Gastrocnemius medialis (tissue), 4 donors: ENCODE results near the gene CILP2. TPM values are rescaled to one million over a fixed set of nuclear protein-coding genes. Genes with fewer than 3 reads are reported as not detected.

Experiments used
- ATAC-seq, 2 donors: fragments of 150-250 bp; one replicate each; pipeline ENCODE4 v1.9.1; 2016
- DNase-seq, 2 donors: peaks; one replicate each; pipeline ENCODE4 v3.0.0-alpha.2; 2019
- H3K27ac ChIP-seq, 4 donors: fragments of 200-600 bp; sonication (generic); 1 replicate in 1 of 4; 2 replicates in 3 of 4; pipeline ENCODE4 v1.5.1; 2016 to 2018; ENCODE audit warnings: mild to moderate bottlenecking in 2 of 4, moderate library complexity in 1 of 4
- H3K27me3 ChIP-seq, 3 donors: fragments of 200-600 bp; sonication (generic) in 2 of 3; 1 replicate in 1 of 3; 2 replicates in 2 of 3; pipeline versions ENCODE4 v1.5.1 to v1.6.0; 2016 to 2019; ENCODE audit warnings: mild to moderate bottlenecking in 1 of 3, moderate library complexity in 1 of 3
- H3K36me3 ChIP-seq, 2 donors: fragments of 200-600 bp; sonication (generic) in 1 of 2; one replicate each; pipeline ENCODE4 v1.5.1; 2017 to 2018
- H3K4me1 ChIP-seq, 2 donors: fragments of 200-600 bp; sonication (generic) in 1 of 2; one replicate each; pipeline ENCODE4 v1.5.1; 2016 to 2017; ENCODE audit warnings: mild to moderate bottlenecking in 2 of 2
- H3K4me3 ChIP-seq, 4 donors: fragments of 200-600 bp; sonication (generic) in 3 of 4; 1 replicate in 1 of 4; 2 replicates in 3 of 4; pipeline ENCODE4 v1.5.1; 2016 to 2019; ENCODE audit warnings: mild to moderate bottlenecking in 2 of 4
- H3K9me3 ChIP-seq, 3 donors: fragments of 200-600 bp; sonication (generic) in 2 of 3; 1 replicate in 1 of 3; 2 replicates in 2 of 3; pipeline ENCODE4 v1.5.1; 2016 to 2019
- POLR2A ChIP-seq, 2 donors: fragments of 450-650 bp; IDR thresholded peaks; one replicate each; pipeline ENCODE4 v1.6.1; 2017; ENCODE audit warnings: antibody characterized with exemption in 2 of 2, mild to moderate bottlenecking in 2 of 2, moderate library complexity in 2 of 2
- in situ Hi-C, 4 donors: fragments of 200-750 bp; cut with MboI; loops; one replicate each; pipeline versions ENCODE4 v1.15.0 to v1.8.0; 2017; ENCODE audit warnings: low sequenced_read_pairs in 4 of 4
- intact Hi-C: fragments of 100-400 bp; cut with DNase I; formaldehyde crosslinking; loops from one replicate; pipeline ENCODE4 v1.15.1; 2023; ENCODE audit warnings: low total_unique reads
- total RNA-seq, 4 donors: library from RNA; depleted of rRNA; stranded (reverse); fragments of >200 nt; gene quantifications; one replicate each; pipeline versions ENCODE4 v1.1.0 to v1.2.3, GENCODE V29; 2016
- TF ChIP-seq, protein P1 (sequence below), 5 experiments: fragments of 450-650 bp in 3 of 5; fragments of 200-600 bp in 2 of 5; sonication (generic) in 2 of 5; IDR thresholded peaks in 4 of 5; conservative IDR thresholded peaks in 1 of 5; 1 replicate in 4 of 5; 2 replicates in 1 of 5; pipeline ENCODE4 v1.5.1; 2016 to 2019; ENCODE audit warnings: antibody characterized with exemption in 5 of 5, mild to moderate bottlenecking in 3 of 5, moderate library complexity in 3 of 5

The CILP2 gene
- total RNA-seq, 4 donors from 2014 or later, result 3.2 TPM; not detected in 3

DNA sequence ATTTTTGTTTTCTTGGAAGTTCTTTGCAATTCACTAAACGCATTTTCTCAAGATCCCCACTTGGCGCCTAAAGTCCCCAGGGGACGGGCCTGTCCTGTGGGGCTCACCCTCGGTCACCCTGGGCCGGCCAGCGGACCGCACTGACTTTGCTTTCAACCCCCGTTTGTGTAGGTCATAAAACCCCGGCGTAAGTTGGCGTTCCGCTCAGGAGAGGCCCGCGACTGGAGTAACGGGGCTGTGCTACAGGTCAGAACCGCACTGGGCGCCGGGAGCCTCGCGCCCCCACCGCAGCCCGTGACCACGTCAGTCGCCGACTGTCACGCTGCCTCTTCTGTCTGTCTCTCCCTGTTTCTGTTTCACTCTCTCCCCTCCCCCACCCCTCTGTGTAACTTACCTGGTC lies 36.3 kb upstream of the CILP2 start:
- in situ Hi-C loops (no loop called here), intact Hi-C loops (no loop called here)
- no peak overlapping the region for H3K27ac ChIP-seq
- ATAC-seq (no peak), DNase-seq (no peak)
- H3K36me3 ChIP-seq, result peaks cover 0 to 95% of the 10 kb centered on the region in 2 donors
- TF ChIP-seq, protein P1, sequence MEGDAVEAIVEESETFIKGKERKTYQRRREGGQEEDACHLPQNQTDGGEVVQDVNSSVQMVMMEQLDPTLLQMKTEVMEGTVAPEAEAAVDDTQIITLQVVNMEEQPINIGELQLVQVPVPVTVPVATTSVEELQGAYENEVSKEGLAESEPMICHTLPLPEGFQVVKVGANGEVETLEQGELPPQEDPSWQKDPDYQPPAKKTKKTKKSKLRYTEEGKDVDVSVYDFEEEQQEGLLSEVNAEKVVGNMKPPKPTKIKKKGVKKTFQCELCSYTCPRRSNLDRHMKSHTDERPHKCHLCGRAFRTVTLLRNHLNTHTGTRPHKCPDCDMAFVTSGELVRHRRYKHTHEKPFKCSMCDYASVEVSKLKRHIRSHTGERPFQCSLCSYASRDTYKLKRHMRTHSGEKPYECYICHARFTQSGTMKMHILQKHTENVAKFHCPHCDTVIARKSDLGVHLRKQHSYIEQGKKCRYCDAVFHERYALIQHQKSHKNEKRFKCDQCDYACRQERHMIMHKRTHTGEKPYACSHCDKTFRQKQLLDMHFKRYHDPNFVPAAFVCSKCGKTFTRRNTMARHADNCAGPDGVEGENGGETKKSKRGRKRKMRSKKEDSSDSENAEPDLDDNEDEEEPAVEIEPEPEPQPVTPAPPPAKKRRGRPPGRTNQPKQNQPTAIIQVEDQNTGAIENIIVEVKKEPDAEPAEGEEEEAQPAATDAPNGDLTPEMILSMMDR (IDR thresholded peaks at IDR 0.05 in 4 of 5, conservative IDR thresholded peaks at IDR 0.05 in 1 of 5), result no peak
- no peak for TF ChIP-seq POLR2A (IDR thresholded peaks at IDR 0.05)
- H3K27me3 ChIP-seq, result no peaks in the 10 kb centered on the region
- no peaks in the 10 kb centered on the region for H3K4me1 ChIP-seq
- no peak overlapping the region for H3K4me3 ChIP-seq
- no peaks in the 10 kb centered on the region for H3K9me3 ChIP-seq

DNA sequence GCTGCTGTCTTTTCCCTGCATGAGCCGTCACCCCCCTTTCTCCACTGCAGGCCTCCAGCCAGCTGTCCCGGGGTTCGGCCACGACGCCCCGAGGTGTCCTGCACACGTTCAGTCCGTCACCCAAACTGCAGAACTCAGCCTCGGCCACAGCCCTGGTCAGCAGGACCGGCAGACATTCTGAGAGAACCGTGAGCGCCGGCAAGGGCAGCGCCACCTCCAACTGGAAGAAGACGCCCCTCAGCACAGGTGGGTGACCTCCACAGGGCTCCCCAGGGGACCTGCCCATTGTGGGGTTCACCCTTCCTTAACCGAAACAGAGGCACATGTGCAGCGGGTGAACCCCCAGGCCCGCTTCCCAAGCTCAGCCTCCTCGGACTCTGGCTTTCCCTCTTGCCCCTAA lies 35.8 kb upstream of the CILP2 start:
- in situ Hi-C loops (no loop called here), intact Hi-C loops (no loop called here)
- ATAC-seq, result no peak
- Histone ChIP-seq H3K27ac (no peak overlapping the region), H3K4me3 (no peak overlapping the region), H3K36me3 (peaks cover 0 to 96% of the 10 kb centered on the region in 2 donors), H3K4me1 (no peaks in the 10 kb centered on the region), H3K9me3 (no peaks in the 10 kb centered on the region), H3K27me3 (no peaks in the 10 kb centered on the region)
- DNase-seq, result no peak
- TF ChIP-seq POLR2A (IDR thresholded peaks at IDR 0.05), result no peak

DNA sequence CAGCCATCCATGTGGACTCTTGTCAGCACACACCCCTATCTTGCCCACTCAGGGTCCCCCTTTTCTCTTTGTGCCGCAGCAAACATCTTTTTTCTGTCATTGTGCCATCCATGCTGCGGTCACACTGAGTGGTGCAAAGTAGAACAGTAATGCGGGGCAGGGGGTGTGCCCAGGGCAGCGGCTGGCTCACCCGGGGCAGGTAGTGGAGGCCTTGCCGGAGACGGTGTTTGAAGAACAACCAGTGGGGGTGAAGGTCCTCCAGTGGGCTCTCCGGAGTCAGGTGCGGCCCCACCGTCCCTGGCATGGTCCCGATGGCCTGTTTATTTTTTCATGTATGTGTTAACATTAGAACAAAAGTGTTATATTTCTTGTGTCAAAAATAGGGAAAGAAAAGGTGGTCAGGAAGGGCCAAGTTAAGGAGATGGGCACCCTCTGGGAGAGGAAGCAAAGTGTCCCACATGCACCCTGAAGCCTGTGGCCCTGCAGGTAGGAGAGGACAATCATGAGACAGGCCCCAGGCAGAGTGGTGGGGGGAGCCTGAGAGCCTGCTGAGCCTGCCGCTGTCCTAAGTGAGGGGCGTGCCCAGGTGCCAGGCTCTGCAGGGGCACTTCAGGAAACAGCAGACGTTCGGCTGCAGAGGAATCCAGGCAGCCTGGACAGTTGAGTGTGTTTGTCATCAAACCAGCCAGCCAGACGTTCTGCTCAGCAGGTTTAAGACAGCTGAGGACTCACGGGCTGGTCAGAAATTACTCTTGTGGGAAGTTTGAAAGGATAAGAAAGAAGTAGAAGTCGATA lies 35.1 kb upstream of the CILP2 start:
- DNase-seq (no peak), ATAC-seq (no peak)
- Histone ChIP-seq H3K9me3 (no peaks in the 10 kb centered on the region), H3K27ac (no peak overlapping the region), H3K27me3 (no peaks in the 10 kb centered on the region), H3K4me3 (no peak overlapping the region), H3K36me3 (peaks cover 0 to 92% of the 10 kb centered on the region in 2 donors), H3K4me1 (no peaks in the 10 kb centered on the region)
- in situ Hi-C loops (no loop called here), intact Hi-C loops (no loop called here)
- TF ChIP-seq POLR2A (IDR thresholded peaks at IDR 0.05), result no peak
- TF ChIP-seq, protein P1 (IDR thresholded peaks at IDR 0.05 in 4 of 5, conservative IDR thresholded peaks at IDR 0.05 in 1 of 5), result no peak

DNA sequence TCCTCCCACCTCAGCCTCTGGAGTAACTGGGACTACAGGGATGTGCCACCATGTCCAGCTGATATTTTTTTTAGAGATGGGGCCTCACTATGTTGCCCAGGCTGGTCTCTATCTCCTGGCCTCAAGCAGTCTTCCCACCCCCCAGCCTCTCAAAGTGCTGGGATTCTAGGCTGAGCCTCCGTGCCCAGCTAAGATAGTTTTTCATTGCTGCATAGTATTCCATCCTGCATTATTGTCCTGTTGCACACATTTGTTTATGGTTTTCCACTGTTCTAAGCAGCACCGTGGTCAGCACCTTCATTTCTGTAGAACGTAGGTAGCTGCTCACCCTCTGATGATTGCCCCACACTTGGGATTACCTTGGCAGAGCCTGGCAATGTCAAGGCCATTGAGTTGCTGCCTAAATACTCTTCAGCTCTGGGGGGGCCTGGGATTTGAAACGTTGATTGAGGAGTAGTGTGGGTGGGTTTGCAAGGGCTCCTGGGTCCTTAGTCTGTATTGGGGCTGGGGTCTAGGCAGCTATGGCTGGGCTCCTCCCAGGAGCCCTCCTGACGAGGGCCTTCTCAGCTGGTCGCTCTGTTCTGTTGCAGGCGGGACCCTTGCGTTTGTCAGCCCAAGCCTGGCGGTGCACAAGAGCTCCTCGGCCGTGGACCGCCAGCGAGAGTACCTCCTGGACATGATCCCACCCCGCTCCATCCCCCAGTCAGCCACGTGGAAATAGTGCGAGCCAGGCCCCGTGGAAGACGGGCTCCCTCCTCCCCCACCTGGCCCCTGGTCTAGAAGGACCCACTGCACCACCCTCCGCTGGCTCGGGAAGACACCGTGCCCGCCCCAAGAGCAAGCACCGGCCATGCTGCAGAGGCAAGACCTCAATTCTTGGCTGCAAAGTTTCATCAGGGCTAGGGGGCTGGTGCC lies 33.1 kb upstream of the CILP2 start:
- DNase-seq (no peak), ATAC-seq (no peak)
- H3K27me3 ChIP-seq, result no peaks in the 10 kb centered on the region
- H3K36me3 ChIP-seq, result peaks cover 0 to 72% of the 10 kb centered on the region in 2 donors
- no peaks in the 10 kb centered on the region for H3K4me1 ChIP-seq
- H3K27ac ChIP-seq, result no peak overlapping the region
- intact Hi-C loops, result no loop called here
- H3K4me3 ChIP-seq, result no peak overlapping the region
- no peak for TF ChIP-seq POLR2A (IDR thresholded peaks at IDR 0.05)
- TF ChIP-seq, protein P1 (IDR thresholded peaks at IDR 0.05 in 4 of 5, conservative IDR thresholded peaks at IDR 0.05 in 1 of 5), result no peak
- H3K9me3 ChIP-seq, result no peaks in the 10 kb centered on the region
- in situ Hi-C loops, result no loop called here
